ENCODE results near the gene C1RL. TPM values are rescaled to one million over a fixed set of nuclear protein-coding genes. Genes with fewer than 3 reads are reported as not detected.

Gene C1RL
- total and polyA plus RNA-seq, 11 donors = 5.4 to 27.1 (median 7.9) TPM

DNA sequence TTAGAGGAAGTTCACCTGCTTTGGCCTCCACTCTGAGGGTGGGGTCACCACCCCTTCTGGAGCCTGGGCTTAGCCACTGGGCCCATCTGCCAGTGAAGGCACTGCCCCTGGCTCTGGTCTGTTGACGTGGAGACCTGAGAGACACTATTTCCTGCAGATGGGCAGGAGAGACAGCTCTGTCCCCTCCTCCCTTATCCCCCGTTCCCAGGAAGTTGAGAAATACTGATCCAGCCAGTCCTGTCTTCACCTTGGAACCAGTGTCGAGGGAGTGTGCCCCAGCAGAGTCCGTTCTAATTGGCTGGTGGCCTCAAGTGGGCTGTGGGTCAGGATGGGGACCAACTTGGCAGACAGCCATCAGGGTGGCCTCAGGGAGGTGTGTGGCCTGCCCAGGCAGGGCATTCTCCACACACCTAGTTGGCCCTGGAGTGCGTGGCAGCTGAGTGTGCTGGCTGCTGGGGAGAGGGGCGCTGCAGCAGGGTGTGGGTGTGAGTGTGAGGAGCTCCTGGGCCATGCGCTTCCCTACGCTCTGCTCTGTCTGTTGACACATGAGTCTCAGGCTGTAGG lies 46.5 kb upstream of the C1RL start:
- Histone ChIP-seq H3K36me3 (peaks cover 0 to 49% (median 5%) of the 10 kb centered on the region in 9 donors), H3K9me3 (no peaks in the 10 kb centered on the region), H3K4me1 (no peaks in the 10 kb centered on the region), H3K4me3 (no peak overlapping the region), H3K27ac (no peak overlapping the region), H3K27me3 (no peaks in the 10 kb centered on the region)
- ATAC-seq = peak in 1 of 4 donors; percentile 6
- intact Hi-C loops (cut with DNase I) = no loop called here
- TF ChIP-seq POLR2A (IDR thresholded peaks at IDR 0.05) = no peak
- TF ChIP-seq, protein P1, sequence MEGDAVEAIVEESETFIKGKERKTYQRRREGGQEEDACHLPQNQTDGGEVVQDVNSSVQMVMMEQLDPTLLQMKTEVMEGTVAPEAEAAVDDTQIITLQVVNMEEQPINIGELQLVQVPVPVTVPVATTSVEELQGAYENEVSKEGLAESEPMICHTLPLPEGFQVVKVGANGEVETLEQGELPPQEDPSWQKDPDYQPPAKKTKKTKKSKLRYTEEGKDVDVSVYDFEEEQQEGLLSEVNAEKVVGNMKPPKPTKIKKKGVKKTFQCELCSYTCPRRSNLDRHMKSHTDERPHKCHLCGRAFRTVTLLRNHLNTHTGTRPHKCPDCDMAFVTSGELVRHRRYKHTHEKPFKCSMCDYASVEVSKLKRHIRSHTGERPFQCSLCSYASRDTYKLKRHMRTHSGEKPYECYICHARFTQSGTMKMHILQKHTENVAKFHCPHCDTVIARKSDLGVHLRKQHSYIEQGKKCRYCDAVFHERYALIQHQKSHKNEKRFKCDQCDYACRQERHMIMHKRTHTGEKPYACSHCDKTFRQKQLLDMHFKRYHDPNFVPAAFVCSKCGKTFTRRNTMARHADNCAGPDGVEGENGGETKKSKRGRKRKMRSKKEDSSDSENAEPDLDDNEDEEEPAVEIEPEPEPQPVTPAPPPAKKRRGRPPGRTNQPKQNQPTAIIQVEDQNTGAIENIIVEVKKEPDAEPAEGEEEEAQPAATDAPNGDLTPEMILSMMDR (IDR thresholded peaks at IDR 0.05) = no peak
- DNase-seq = no peak
- WGBS, 4 donors = 72 to 88% (median 80%) methylated on average over 5 to 8 of the region's 8 CpGs

DNA sequence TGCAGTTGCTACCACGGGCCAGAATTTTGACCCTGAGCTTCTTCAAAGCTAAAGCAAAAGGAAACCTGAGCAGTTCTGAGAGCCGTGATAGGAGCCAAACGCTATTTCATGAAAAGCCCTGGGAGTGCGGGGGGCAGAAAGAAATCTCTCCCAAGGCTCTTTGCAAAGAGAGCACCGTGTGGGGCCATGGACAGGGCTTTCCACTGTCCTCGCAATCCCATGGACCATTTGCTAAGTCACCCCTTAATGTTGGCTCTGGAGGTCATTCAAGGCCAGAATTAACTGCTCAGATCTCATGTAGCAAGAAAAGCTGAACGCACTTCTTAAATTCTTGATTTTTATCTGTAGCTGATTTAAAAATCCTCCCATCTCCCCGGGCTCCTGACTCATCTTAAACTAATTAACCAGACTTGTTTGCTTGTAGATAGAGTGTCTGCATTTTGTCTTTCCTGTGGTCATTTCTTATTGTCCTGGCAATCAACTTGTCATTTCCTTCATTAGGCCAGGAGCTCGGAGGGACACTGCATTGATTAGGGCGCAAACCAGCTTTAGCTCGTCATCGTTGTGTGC lies 46.0 kb upstream of the C1RL start:
- Histone ChIP-seq H3K27me3 (no peaks in the 10 kb centered on the region), H3K36me3 (peaks cover 0 to 55% (median 5%) of the 10 kb centered on the region in 9 donors), H3K9me3 (no peaks in the 10 kb centered on the region), H3K4me3 (no peak overlapping the region), H3K27ac (no peak overlapping the region), H3K4me1 (no peaks in the 10 kb centered on the region)
- ATAC-seq = no peak
- intact Hi-C loops (cut with DNase I) = no loop called here
- DNase-seq = no peak
- TF ChIP-seq, protein P1 (IDR thresholded peaks at IDR 0.05) = no peak
- TF ChIP-seq POLR2A (IDR thresholded peaks at IDR 0.05) = no peak
- 84 to 91% (median 89%) methylated on average over 12 of the region's 12 CpGs for WGBS, 4 donors

DNA sequence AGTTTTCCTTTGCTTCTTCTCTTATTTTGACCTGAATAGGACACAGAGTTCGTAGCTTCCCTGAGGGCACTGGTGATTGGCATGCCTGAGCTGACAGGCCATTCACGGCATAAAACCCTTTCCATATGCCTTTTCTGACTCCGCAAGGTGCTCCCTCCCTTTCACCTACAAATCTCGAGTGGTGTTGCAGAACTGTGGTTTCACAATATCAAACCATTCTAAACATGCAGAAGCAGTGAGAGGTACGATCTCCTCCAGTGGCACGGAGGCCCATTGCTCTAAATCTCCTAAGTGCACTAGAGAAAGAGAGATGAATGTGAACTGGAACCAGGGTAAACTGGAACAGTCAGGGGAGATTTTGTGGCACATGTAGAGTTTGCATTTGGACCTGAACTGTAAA lies 45.0 kb upstream of the C1RL start:
- Histone ChIP-seq H3K27me3 (no peaks in the 10 kb centered on the region), H3K27ac (no peak overlapping the region), H3K4me1 (no peaks in the 10 kb centered on the region), H3K9me3 (no peaks in the 10 kb centered on the region), H3K4me3 (no peak overlapping the region), H3K36me3 (peaks cover 0 to 64% (median 9%) of the 10 kb centered on the region in 9 donors)
- intact Hi-C loops (cut with DNase I) = no loop called here
- DNase-seq (no peak), ATAC-seq (no peak)
- TF ChIP-seq, protein P1 (IDR thresholded peaks at IDR 0.05) = no peak
- no peak for TF ChIP-seq POLR2A (IDR thresholded peaks at IDR 0.05)
- WGBS, 4 donors = 89 to 93% (median 91%) methylated on average over 6 of the region's 6 CpGs

DNA sequence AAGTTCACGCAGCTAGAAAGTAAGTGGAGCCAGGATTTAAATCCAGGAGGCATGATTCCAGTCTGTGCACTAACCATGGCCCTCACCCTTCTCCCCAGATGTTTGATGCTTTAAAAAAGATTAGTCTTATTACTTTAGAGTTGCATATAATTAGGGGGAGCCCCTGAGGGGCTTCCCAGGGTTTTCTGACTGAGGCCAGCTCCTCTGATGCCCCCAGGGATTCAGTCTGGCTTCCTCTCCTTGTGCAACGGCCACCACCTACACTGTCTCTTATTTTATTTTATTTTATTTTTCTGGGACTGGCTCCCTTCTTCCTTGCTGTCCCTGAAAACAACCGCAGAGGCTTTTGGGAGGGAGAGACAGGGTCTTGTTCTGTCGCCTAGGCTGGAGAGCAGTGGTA lies 43.8 kb upstream of the C1RL start:
- TF ChIP-seq, protein P1 (IDR thresholded peaks at IDR 0.05) = no peak
- TF ChIP-seq POLR2A (IDR thresholded peaks at IDR 0.05) = no peak
- no peaks in the 10 kb centered on the region for H3K9me3 ChIP-seq
- no peak overlapping the region for H3K27ac ChIP-seq
- 77 to 85% (median 80%) methylated on average over 4 of the region's 4 CpGs for WGBS, 4 donors
- intact Hi-C loops (cut with DNase I) = no loop called here
- no peaks in the 10 kb centered on the region for H3K4me1 ChIP-seq
- ATAC-seq (no peak), DNase-seq (no peak)
- H3K36me3 ChIP-seq = peaks cover 0 to 68% (median 12%) of the 10 kb centered on the region in 9 donors
- H3K4me3 ChIP-seq = no peak overlapping the region
- H3K27me3 ChIP-seq = no peaks in the 10 kb centered on the region

Data from heart left ventricle (tissue), 16 donors.